WI38 (cell line): ENCODE measurements around the gene SMYD3.

Experiments used
- H3K4me3 ChIP-seq: 2 replicates; pipeline ENCODE4 v1.5.1; 2011; ENCODE audit warnings: low read depth, mild to moderate bottlenecking, control low read depth, low read length
- TF ChIP-seq, protein P1 (sequence below): IDR thresholded peaks from 2 replicates; pipeline ENCODE4 v1.5.1; 2012; ENCODE audit warnings: low read depth, mild to moderate bottlenecking, control low read depth, low read length

Gene SMYD3

DNA sequence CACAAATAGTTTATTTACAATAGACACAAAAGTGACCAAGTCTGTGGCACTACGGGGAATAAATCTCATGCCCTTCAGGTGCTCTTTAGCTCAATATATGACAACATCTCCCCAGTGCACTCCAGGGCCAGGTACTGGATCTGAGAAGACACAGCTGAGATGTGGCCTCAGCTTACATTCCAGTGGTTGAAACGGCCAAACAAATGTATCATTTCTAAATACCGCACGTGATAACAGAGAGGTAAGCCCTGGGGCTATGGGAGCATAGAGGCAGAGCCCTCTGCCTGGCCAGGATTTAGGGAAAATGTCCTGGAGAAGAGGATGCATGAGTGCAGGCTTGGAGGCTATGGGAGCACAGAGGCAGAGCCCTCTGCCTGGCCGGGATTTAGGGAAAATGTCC, 630.5 kb downstream of the SMYD3 start:
- TF ChIP-seq, protein P1, sequence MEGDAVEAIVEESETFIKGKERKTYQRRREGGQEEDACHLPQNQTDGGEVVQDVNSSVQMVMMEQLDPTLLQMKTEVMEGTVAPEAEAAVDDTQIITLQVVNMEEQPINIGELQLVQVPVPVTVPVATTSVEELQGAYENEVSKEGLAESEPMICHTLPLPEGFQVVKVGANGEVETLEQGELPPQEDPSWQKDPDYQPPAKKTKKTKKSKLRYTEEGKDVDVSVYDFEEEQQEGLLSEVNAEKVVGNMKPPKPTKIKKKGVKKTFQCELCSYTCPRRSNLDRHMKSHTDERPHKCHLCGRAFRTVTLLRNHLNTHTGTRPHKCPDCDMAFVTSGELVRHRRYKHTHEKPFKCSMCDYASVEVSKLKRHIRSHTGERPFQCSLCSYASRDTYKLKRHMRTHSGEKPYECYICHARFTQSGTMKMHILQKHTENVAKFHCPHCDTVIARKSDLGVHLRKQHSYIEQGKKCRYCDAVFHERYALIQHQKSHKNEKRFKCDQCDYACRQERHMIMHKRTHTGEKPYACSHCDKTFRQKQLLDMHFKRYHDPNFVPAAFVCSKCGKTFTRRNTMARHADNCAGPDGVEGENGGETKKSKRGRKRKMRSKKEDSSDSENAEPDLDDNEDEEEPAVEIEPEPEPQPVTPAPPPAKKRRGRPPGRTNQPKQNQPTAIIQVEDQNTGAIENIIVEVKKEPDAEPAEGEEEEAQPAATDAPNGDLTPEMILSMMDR, result no peak
- no peak overlapping the region for H3K4me3 ChIP-seq

DNA sequence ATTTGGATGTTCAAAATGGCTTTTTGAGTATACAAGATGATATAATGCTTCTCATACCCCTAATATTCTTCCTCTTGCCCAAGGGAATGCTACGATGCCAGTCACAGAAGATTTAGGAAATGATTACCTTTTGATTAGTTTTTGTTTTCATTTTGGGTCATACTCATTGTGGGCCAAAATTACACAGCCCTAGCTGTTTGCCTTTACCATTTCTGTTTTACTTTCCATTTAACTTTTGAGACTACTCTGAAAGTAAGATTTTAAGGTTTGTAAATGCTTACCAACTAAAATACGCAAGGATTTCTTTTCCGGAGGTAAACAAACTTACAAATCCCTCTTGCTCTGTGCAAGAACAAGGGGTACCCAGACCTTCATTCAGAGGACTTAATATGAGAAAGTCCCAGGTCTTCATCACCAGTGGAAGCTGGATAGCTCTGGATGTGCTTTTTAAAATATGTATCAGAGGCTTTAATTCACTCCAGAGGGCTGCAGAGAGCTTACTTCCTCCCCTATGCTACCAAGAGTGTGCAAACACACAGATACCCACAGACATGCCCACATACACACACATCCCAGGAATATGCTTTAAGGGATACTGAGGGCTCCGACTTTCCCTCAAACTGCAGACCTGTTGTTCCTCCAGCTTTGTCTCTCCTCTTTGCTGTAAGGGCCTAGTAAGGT, 631.4 kb downstream of the SMYD3 start:
- no peak overlapping the region for H3K4me3 ChIP-seq
- TF ChIP-seq, protein P1, result no peak

DNA sequence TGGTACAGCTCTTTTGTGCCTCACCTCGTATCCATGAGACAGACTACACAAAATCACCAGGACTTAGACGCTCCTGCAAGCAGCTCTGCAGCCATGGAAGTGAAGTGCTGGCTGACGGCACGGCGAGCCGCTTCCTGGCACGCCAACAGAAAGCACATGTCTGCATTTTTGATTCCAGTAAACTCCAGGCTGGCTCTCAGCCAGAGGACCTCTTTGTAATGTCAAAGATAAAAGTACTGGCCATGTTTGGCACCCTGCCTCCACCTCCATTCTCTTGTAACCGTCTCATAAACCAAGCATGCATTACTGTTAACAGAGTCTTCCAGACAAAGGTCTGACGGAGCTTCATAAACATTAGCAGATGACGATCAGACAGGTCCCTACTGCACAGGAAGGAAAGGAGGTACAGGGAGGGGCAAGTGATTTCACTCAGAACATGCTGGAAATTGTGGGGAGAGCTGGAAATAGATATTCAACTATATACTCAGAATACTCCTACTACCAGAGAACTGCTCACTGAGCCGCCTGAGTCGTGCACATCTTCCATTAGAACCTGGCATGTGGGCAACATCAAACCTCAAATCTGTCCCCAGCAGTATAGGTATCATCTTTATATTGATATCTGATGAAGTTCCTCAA, 632.0 kb downstream of the SMYD3 start:
- TF ChIP-seq, protein P1, result no peak

DNA sequence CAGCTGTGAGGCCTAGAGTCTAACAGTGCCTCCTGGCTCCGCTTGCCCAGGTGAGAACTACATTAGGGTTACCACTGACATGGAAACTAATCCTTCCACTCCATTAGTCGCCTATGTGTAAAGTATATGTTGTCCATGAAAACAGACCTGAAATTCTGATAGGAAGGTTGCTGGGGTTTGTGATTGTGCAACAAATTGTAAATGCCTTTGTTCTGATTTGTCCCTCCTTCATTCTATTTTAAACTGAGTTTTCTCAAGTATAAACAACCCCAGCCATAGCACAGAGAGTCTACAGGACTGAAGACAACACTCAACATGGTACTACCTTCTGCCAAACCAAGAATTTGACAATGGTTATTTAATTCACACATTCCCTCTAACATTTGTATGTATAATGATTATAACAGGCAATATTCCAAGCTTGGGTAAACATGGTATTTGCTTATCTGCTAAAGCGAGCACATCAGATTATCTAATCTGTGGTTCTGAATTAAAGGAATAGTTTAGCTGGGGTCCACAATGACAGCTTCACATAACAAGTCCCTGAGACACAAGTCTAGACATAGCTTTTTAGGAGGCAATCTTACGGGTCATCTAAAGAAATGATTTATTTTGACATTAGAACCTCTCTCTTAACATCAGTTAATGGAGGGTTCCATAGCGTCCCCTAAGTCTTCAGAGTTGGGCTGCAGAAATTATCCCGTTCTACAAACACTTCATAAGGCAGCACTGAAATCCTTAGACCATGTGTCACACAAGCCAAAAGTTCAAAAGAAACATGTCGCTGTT, 633.0 kb downstream of the SMYD3 start:
- TF ChIP-seq, protein P1, result no peak
- H3K4me3 ChIP-seq, result no peak overlapping the region

More for the DNA sequence above, 632.0 kb downstream of the SMYD3 start:
- no peak overlapping the region for H3K4me3 ChIP-seq

DNA sequence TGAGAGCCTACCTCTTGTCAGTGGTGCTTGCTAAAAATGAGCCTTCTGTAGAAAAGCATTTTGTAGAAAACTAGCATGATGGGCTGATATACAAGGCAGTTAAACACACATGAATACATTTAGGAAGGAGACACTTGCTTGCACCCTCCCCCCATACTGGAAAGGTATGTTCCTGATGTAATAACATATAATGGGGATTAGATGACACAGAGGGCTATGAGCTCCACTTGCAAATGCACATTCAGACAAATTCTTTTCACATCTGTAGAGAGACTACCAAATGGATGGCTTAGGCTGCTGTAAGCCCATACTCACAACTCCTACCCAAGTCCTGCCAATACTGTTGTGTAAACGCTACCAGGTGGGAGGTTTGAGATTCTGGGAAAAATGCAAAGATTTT, 634.0 kb downstream of the SMYD3 start:
- no peak overlapping the region for H3K4me3 ChIP-seq
- TF ChIP-seq, protein P1, result no peak

DNA sequence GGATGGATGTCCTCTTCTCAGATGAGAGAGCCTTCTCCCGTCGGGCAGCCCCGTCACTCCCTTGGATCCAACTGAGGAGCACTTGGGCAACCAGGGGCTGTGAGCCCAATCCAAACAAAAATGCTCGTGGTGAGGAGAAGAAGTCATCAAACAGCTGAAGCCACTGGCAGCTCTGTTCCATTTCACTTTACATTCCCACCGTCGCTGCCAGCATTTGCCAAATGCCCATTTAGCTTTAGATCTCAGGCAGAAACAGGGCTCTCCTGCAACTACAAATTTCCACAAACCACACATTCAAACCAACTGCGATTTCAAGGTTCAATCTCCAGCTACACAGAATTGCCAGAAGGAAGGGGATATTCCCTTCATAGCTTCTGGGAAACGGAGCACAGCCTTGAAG, 634.6 kb downstream of the SMYD3 start:
- no peak overlapping the region for H3K4me3 ChIP-seq
- TF ChIP-seq, protein P1, result no peak

DNA sequence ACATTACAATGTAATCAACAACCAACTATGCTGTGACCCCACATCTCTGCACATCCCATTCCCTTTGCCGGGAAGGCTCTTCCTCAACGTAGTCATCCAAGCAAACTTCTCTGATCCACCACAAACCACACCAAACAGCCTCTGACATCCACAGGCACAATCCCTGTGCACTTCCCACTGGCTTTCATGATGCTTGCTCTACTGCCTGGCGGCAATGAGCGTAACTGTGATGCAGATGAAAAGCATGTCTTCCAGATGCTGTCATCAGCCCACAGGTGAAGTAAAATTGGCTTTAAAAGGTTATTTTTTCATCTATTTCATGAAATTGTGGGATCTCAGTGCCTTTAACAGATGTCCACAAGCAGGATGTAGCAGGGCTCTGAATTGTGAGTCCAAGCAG, 635.2 kb downstream of the SMYD3 start:
- no peak overlapping the region for H3K4me3 ChIP-seq

More for the DNA sequence above, 635.2 kb downstream of the SMYD3 start:
- TF ChIP-seq, protein P1, result no peak
